ENCODE measurements around the gene SORT1.
"Not testable (repeated sequence)": the region's sequence is repeated elsewhere in the genome, so short reads cannot be mapped to it uniquely, and the experiment has no call there.

The SORT1 gene

DNA sequence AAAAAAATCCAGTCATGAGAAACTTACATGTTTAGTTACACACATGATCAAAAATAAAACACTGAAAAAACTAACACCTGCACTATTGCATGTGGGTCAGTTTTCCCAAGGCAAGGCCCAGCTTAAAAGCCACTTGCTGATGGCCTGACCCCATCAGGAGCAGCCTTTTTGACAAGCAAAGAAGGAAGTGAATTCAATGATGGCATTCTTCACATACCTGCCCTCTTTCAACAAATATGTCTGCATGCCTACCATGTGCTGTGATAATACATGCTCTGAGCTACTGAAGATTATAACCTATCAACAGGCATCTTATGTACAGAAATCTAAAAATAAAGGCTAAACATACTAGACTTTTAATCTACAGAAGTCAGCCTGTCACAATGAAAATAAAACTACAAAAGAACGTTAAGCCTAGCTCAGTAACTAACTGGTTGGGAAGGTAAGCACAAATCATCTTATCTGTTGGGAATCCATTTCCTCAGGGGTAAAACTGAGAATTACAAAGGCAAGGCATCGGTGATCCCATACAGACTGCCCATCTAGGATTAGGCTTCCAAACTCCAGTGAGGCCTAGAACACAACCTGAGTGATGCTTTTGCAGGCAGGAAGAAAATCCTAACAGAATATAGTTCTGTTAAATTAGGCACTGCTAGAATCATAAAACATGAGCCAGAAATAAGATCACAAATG is 14.5 kb downstream of the SORT1 start:
- ATAC-seq, result peak; percentile 60
- TF ChIP-seq ISL1 (CRISPR knock-in tag; IDR thresholded peaks at IDR 0.05) (0 out of 2 replicates have a peak, but pooled peaks have one; percentile 6), ZFP30 (CRISPR knock-in tag; IDR thresholded peaks at IDR 0.05) (no peak)

DNA sequence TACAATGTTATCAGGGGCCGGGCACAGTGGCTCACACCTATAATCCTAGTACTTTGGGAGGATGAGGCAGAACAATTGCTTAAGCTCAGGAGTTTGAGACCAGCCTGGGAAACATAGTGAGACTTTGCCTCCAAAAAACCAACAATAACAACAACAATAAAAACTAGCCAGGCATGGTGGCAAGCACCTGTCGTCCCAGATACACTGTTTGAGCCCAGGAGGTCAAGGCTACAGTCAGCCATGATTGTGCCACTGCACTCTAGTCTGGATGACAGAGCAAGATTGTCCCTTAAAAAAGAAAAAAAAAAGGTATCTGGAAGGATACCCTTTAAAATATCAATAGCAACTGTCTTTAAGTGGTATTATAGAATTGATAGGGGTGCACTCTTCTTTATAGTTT is 16.1 kb downstream of the SORT1 start:
- TF ChIP-seq CSDC2 (CRISPR knock-in tag; IDR thresholded peaks at IDR 0.05) (no peak), TSHZ2 (CRISPR knock-in tag; IDR thresholded peaks at IDR 0.05) (no peak)
- TF ChIP-seq, protein P1, sequence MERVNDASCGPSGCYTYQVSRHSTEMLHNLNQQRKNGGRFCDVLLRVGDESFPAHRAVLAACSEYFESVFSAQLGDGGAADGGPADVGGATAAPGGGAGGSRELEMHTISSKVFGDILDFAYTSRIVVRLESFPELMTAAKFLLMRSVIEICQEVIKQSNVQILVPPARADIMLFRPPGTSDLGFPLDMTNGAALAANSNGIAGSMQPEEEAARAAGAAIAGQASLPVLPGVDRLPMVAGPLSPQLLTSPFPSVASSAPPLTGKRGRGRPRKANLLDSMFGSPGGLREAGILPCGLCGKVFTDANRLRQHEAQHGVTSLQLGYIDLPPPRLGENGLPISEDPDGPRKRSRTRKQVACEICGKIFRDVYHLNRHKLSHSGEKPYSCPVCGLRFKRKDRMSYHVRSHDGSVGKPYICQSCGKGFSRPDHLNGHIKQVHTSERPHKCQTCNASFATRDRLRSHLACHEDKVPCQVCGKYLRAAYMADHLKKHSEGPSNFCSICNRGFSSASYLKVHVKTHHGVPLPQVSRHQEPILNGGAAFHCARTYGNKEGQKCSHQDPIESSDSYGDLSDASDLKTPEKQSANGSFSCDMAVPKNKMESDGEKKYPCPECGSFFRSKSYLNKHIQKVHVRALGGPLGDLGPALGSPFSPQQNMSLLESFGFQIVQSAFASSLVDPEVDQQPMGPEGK (CRISPR knock-in tag; IDR thresholded peaks at IDR 0.05; ENCODE audit: borderline replicate concordance), result no peak
- ATAC-seq, result no peak

GRCh38 chr1:109379907-109380306 is 17.8 kb downstream of the SORT1 start:
- ATAC-seq, result no peak

DNA sequence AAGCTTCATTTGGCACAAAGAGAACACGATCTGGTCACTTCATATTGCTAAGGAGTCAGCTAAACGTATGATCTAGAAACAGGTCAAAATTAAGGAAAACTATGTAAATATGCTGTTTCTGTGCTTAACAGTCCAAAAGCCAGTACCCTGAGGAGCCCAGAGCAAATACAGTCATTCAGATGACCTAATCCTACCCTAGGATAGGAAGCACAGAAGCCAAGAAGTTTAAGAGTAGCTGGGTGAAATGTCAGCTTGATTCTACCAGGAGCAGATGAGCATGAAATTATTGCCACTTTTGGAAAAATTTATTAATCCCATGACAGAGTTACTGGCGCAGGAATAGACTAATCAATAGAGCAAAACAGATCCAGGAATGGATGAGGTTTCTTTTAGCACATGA is 18.3 kb downstream of the SORT1 start:
- no peak for ATAC-seq
- TF ChIP-seq CREB5 (CRISPR knock-in tag; IDR thresholded peaks at IDR 0.05; ENCODE audit: low read depth), result no peak

More at GRCh38 chr1:109379907-109380306, 17.8 kb downstream of the SORT1 start:
- TF ChIP-seq ARNTL (CRISPR knock-in tag; IDR thresholded peaks at IDR 0.05; ENCODE audit: borderline replicate concordance, low read depth) (no peak), CSDC2 (CRISPR knock-in tag; IDR thresholded peaks at IDR 0.05) (no peak), ESRRG (CRISPR knock-in tag; IDR thresholded peaks at IDR 0.05) (no peak)

DNA sequence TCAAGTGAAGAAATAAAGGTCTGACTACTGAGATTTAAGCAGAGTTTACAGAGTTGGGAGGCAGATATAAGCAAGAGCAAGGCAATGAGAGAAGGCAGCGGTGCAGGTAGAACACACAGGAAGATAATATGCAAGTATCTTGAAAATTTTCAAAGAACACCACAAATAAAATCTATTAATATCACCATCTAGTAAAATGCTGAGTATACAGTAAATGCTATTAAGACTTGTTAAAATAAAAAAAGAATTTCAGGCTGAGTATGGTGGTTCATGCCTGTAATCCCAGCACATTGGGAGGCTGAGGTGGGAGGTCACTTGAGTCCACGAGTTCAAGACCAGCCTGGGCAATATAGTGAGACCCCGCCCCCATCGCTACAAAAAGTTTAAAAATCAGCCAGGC is 20.0 kb downstream of the SORT1 start:
- TF ChIP-seq ZFP3 (CRISPR knock-in tag; IDR thresholded peaks at IDR 0.05), result no peak
- no peak for TF ChIP-seq BACH2 (CRISPR knock-in tag; IDR thresholded peaks at IDR 0.05; ENCODE audit: borderline replicate concordance)
- TF ChIP-seq, protein P2, sequence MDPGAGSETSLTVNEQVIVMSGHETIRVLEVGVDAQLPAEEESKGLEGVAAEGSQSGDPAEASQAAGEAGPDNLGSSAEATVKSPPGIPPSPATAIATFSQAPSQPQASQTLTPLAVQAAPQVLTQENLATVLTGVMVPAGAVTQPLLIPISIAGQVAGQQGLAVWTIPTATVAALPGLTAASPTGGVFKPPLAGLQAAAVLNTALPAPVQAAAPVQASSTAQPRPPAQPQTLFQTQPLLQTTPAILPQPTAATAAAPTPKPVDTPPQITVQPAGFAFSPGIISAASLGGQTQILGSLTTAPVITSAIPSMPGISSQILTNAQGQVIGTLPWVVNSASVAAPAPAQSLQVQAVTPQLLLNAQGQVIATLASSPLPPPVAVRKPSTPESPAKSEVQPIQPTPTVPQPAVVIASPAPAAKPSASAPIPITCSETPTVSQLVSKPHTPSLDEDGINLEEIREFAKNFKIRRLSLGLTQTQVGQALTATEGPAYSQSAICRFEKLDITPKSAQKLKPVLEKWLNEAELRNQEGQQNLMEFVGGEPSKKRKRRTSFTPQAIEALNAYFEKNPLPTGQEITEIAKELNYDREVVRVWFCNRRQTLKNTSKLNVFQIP (CRISPR knock-in tag; IDR thresholded peaks at IDR 0.05; ENCODE audit: borderline replicate concordance, low read depth), result no peak
- no peak for TF ChIP-seq ZC3H10 (CRISPR knock-in tag; IDR thresholded peaks at IDR 0.05)
- no peak for TF ChIP-seq GLIS3 (CRISPR knock-in tag; IDR thresholded peaks at IDR 0.05)
- TF ChIP-seq ZFP30 (CRISPR knock-in tag; IDR thresholded peaks at IDR 0.05), result no peak
- no peak for TF ChIP-seq ISL1 (CRISPR knock-in tag; IDR thresholded peaks at IDR 0.05)
- TF ChIP-seq SNAI2 (CRISPR knock-in tag; IDR thresholded peaks at IDR 0.05), result no peak
- TF ChIP-seq, protein P1 (CRISPR knock-in tag; IDR thresholded peaks at IDR 0.05; ENCODE audit: borderline replicate concordance), result no peak
- no peak for TF ChIP-seq TOX (CRISPR knock-in tag; IDR thresholded peaks at IDR 0.05; ENCODE audit: borderline replicate concordance)
- TF ChIP-seq PPARA (CRISPR knock-in tag; IDR thresholded peaks at IDR 0.05; ENCODE audit: borderline replicate concordance), result no peak
- no peak for TF ChIP-seq RARB (CRISPR knock-in tag; IDR thresholded peaks at IDR 0.05)
- no peak for TF ChIP-seq ZNF565 (CRISPR knock-in tag; conservative IDR thresholded peaks at IDR 0.05; ENCODE audit: low read depth)
- no peak for TF ChIP-seq OSR1 (CRISPR knock-in tag; IDR thresholded peaks at IDR 0.05)
- TF ChIP-seq ARNTL (CRISPR knock-in tag; IDR thresholded peaks at IDR 0.05; ENCODE audit: borderline replicate concordance, low read depth), result no peak
- TF ChIP-seq ZNF8 (CRISPR knock-in tag; IDR thresholded peaks at IDR 0.05), result no peak
- ATAC-seq, result no peak

DNA sequence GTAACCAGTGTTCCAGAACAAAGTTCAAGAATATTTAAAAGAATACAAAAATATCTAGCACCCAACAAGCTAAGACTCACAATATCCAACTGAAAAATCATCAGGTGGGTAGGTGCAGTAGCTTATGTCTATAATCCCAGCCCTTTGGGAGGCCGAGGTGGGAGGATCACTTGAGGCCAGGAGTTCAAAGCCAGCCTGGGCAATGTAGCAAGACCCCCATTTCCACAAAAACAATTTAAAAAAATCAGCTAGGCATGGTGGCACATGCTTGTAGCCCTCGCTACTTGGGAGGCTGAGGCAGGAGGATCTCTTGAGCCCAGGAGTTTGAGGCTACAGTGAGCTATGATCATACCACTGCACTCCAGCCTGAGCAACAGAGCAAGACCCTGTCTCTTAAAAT is 24.0 kb downstream of the SORT1 start:
- ATAC-seq, result not testable (repeated sequence)

Data from SK-N-SH treated with all-trans-retinoic acid at 6 μM for 48 hours (cell line).